ENCODE data around the gene UBASH3B. TPM values are rescaled to one million over a fixed set of nuclear protein-coding genes. Genes with fewer than 3 reads are reported as not detected.
A peak's percentile ranks its signal among the peaks of the same experiment; 100 is the strongest.
"Not testable (repeated sequence)": the region's sequence is repeated elsewhere in the genome, so short reads cannot be mapped to it uniquely, and the experiment has no call there.

UBASH3B gene
- total RNA-seq (5.2 and 11.1 TPM in 2 replicates), polyA plus RNA-seq (5.1 and 9.1 TPM in 2 replicates)

DNA sequence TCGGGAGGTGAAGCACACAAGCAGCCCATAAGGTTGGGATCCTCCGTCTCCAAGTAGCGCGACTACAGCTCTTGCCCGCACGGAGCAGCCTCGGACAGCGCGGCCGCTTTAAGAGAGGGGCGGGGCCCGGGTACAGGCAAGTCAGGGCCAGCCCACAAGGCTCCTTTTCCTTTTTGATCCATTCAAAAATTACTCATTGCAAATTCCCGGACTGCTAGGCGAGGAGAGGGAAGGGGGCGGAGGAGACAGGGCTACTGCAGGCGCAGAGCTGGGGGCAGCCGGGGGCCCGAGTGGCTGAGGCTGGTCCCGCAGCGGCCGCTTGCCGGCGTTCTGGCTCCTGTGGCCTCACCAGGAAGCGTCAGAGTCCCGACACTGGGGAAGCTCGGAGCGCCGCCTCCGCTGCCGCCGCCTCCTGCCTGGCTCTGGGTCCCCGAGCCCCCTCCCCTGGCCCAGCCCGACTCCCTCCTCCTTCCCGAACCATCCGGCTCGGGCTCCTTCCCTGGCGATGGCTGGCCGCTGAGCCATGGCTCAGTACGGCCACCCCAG is at the start of gene UBASH3B:
UBASH3B (plus strand) TSS at position 196 of the 546 bp plus-strand sequence; CDS start at position 524, 328 bp downstream.
- Histone ChIP-seq H4K20me1 (ENCODE audit: insufficient read depth, poor library complexity, severe bottlenecking) (no peaks in the 10 kb centered on the region), H2AFZ (peak within 1 kb of the TSS; percentile 99), H3K27me3 (peaks cover 37% of the 10 kb centered on the region), H3K4me1 (ENCODE audit: insufficient read depth) (peaks cover 11% of the 10 kb centered on the region), H3K4me2 (peak within 1 kb of the TSS; percentile 99), H3K36me3 (replicated peaks; ENCODE audit: insufficient read depth, low read depth) (no peaks in the 10 kb centered on the region), H3K4me3 (peak within 1 kb of the TSS; percentile 80), H3K79me2 (peaks cover 8% of the 10 kb centered on the region), H3K9me3 (ENCODE audit: low read depth) (no peaks in the 10 kb centered on the region), H3K9me2 (replicated peaks; ENCODE audit: insufficient read depth) (no peaks in the 10 kb centered on the region), H3K27ac (peak within 1 kb of the TSS; percentile 82)
- 1% methylated on average over 23 of the region's 39 CpGs for WGBS (ENCODE audit: low lambda C conversion rate, missing lambda C conversion rate)
- peak; percentile 85 for DNase-seq (ENCODE audit: low spot score)
- TF ChIP-seq EZH2phosphoT487 (IDR thresholded peaks at IDR 0.05; ENCODE audit: low read depth, severe bottlenecking, unreplicated experiment) = no peak
- peak; percentile 14 for TF ChIP-seq CTCF (IDR thresholded peaks at IDR 0.05; ENCODE audit: poor library complexity)

DNA sequence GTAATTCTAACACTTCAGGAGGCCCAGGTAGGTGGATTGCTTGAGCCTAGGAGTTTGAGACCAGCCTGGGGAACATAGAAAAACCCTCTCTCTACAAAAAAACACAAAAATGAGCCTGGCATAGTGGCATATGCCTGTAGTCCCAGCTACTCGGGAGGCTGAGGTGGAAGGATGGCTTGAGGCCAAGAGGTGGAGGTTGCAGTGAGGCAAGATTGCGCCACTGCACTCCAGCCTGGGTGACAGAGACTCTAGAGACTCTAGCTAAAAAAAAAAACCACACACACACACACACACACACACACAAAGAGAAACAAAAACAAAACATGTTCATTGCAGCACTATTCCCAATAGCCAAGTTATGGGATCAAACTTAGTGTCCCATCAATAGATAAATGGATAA is 48.4 kb upstream of the UBASH3B start:
- not testable (repeated sequence) for H3K4me3 ChIP-seq; H3K79me2 ChIP-seq; H3K27ac ChIP-seq; H2AFZ ChIP-seq; DNase-seq (ENCODE audit: low spot score); H3K27me3 ChIP-seq; H3K9me3 ChIP-seq (ENCODE audit: low read depth); H3K4me1 ChIP-seq (ENCODE audit: insufficient read depth); H3K9me2 ChIP-seq (replicated peaks; ENCODE audit: insufficient read depth); H3K4me2 ChIP-seq; H4K20me1 ChIP-seq (ENCODE audit: insufficient read depth, poor library complexity, severe bottlenecking); H3K36me3 ChIP-seq (replicated peaks; ENCODE audit: insufficient read depth, low read depth)
- 95% methylated on average over 2 of the region's 2 CpGs for WGBS (ENCODE audit: low lambda C conversion rate, missing lambda C conversion rate)

DNA sequence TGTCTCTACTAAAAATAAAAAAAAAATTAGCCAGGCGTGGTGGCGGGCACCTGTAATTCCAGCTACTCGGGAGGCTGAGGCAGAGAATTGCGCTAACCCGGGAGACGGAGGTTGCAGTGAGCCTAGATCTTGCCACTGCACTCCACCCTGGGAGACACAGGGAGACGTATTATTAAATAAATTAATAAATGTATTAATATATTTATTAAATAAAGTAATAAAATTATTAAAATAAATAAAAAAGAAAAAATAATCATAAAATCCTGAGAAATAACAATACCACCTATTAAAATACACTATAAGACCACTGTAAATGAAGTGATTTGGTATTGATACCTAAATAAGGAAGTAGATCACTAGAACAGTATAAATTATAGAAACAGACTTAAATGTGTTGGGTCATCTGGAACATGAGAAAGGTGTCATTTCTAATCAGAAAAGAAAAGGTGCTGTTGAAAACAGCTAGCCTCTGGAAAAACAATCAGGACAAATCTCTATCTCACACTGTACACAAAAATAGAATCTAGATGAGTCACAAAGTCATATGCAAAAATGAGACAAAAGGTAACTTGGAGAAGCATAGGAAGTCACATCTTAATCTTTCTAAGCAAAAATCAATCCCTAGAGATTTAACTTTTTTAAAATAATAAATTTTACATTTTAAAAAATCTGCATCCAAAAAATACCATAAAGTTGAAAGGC is 43.2 kb upstream of the UBASH3B start:
- H3K9me3 ChIP-seq (ENCODE audit: low read depth) = no peaks in the 10 kb centered on the region
- H3K4me3 ChIP-seq = no peak overlapping the region
- no peaks in the 10 kb centered on the region for H3K36me3 ChIP-seq (replicated peaks; ENCODE audit: insufficient read depth, low read depth)
- no peak overlapping the region for H3K4me2 ChIP-seq
- H3K9me2 ChIP-seq (replicated peaks; ENCODE audit: insufficient read depth) = no peaks in the 10 kb centered on the region
- no peaks in the 10 kb centered on the region for H3K4me1 ChIP-seq (ENCODE audit: insufficient read depth)
- no peak overlapping the region for H3K27ac ChIP-seq
- no peak for TF ChIP-seq EZH2phosphoT487 (IDR thresholded peaks at IDR 0.05; ENCODE audit: low read depth, severe bottlenecking, unreplicated experiment)
- no peak for TF ChIP-seq EZH2 (IDR thresholded peaks at IDR 0.05; ENCODE audit: borderline replicate concordance)
- TF ChIP-seq CTCF (IDR thresholded peaks at IDR 0.05; ENCODE audit: poor library complexity) = no peak
- no peaks in the 10 kb centered on the region for H3K27me3 ChIP-seq
- 93% methylated on average over 7 of the region's 7 CpGs for WGBS (ENCODE audit: low lambda C conversion rate, missing lambda C conversion rate)
- no peak for DNase-seq (ENCODE audit: low spot score)
- H3K79me2 ChIP-seq = no peaks in the 10 kb centered on the region
- no peaks in the 10 kb centered on the region for H4K20me1 ChIP-seq (ENCODE audit: insufficient read depth, poor library complexity, severe bottlenecking)
- no peak overlapping the region for H2AFZ ChIP-seq

DNA sequence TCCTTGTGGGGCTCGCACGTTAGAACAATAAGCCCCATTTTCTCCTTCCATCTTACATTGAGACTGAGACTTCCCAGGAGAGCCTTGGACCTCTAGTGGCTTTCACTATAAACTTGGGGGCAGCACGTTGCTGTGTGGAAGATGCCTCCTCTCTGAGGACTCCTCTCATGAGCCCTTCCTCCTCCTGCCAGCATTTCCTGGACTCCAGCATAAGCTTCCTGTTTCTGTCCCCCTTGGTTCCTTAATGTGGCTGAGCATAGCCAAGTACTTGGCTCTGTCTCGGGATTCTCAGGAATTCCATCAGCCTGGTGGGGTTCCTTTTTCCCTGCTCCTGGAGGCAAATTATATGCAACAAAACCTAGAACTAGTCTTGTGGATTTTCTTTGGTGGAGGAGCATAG is 38.8 kb upstream of the UBASH3B start:
- Histone ChIP-seq H3K36me3 (replicated peaks; ENCODE audit: insufficient read depth, low read depth) (no peaks in the 10 kb centered on the region), H3K9me2 (replicated peaks; ENCODE audit: insufficient read depth) (no peaks in the 10 kb centered on the region), H3K9me3 (ENCODE audit: low read depth) (no peaks in the 10 kb centered on the region), H2AFZ (no peak overlapping the region), H3K4me3 (no peak overlapping the region), H3K27ac (no peak overlapping the region), H3K79me2 (no peaks in the 10 kb centered on the region), H3K4me2 (no peak overlapping the region), H3K4me1 (ENCODE audit: insufficient read depth) (no peaks in the 10 kb centered on the region), H3K27me3 (no peaks in the 10 kb centered on the region), H4K20me1 (ENCODE audit: insufficient read depth, poor library complexity, severe bottlenecking) (no peaks in the 10 kb centered on the region)
- no peak for DNase-seq (ENCODE audit: low spot score)
- WGBS (ENCODE audit: low lambda C conversion rate, missing lambda C conversion rate) = 75% methylated on average over 4 of the region's 4 CpGs
- TF ChIP-seq CTCF (IDR thresholded peaks at IDR 0.05; ENCODE audit: poor library complexity) (no peak), EZH2phosphoT487 (IDR thresholded peaks at IDR 0.05; ENCODE audit: low read depth, severe bottlenecking, unreplicated experiment) (no peak), EZH2 (IDR thresholded peaks at IDR 0.05; ENCODE audit: borderline replicate concordance) (no peak)
